TTC549 (cell line): ENCODE data around the gene SPP2.

Experiments
- FAIRE-seq: peaks from 2 replicates; lab custom pipeline; 2012; peaks lifted over from hg19 to GRCh38; lab: Jason Lieb, UNC

SPP2 gene

DNA sequence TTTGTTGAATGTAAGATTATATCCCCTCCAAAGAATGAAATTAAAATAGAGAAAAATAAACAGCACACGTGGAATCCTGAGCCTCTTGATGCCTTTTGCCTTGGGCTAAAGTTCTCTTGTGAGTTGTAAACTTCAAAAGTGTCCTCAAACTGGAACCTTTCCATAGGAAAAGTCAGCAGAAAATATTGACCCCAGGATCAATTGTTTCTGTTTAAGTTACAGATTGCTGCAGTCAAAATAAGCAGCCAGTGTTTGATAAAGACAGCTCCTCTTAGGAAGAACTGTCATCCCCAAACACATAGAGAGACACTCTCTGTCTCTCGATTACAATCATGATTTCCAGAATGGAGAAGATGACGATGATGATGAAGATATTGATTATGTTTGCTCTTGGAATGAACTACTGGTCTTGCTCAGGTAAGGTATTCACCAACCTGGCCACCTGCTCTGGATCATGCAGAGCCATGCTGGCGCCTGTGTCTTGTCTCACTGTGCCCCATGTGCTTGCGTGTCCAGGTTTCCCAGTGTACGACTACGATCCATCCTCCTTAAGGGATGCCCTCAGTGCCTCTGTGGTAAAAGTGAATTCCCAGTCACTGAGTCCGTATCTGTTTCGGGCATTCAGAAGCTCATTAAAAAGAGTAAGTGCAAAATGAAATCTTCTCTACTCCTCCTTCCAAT, at the start of gene SPP2:
TSS of gene SPP2 (plus strand) at position 248 of the 681 bp plus-strand sequence. CDS start at position 333, 85 bp downstream.
- no peak for FAIRE-seq

DNA sequence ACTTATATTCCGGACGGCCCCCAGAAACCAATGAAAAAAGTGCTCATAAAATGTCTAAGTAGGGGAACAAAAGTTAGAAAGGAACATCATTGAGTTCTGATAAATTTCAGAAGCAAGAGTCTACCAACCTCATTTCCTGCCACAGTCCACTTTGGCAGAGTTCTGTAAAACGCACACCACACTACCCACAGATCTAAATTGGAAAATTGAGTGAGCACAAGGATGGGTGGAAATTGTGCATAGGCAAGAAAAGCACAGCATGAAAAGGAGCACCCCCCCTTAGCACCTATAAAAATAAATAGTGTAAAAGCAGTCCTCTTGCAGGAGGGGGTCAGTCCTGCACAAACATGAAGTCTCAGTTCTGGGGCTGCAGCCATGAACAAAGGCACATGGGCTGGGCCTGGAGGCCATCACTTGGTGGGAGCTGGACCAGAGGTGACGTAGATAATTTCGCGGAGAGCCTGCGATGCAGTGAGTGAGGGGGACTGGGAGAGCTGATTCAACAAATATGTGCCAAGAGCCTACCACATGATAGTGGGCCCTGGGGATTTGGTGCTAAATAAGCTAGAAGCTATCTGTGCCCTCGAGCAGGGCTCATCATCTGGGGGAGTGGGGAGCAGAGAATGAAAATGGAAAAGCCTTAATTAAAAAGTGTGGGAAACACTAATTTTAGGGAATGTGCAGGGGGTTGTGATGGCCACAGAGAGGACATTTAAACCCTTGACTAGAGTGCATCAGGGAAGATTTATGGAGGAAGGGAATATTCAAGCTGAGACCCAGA, 48.9 kb upstream of the SPP2 start:
- FAIRE-seq = no peak

DNA sequence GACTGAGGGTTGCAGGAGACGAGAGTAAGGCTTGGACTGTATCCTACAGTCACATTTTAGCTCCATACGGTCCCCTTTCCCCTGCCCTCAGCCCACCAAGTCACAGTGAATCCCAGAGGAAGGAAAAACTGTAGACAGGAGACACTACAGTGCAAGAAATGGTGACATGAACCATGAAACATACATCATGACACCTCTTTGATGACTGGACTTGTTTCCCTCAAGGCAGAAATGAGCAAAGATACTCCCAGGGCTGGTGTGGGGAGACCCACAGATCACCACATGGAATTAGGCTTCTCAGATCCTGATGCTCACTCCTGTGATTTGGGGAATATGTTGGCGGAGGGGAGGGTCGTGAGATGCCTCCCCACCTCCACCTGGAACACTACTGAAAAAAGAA, 48.2 kb upstream of the SPP2 start:
- no peak for FAIRE-seq

DNA sequence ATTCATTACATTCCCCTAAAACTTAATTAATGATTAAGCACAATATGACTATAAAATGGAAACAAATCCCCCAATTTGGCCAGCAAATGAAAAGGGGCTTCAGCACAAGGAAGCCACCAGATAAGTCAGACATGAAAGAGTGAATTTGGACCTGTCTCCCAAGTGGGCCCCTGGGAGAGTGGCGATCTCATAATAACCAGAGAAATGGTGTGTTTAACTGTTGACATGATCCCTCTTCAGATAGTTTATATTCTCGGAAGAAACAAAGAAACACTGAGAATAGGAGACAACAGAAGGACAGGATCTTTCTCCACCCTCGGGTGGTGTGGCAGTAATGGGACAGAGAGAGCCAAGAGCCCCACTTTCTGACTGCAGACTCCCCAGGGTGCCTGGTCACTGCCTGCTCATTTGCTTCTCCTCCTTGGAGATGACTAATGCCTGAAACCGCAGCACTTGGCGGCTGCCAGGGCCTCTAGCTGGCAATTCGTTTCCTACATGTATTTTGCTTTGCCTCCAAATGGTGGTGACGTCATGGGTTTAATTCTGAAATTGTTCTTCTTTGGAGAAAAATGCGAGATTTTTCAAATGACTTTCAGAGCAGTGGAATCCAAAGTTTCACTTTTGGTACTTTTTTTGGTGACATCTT, 46.4 kb upstream of the SPP2 start:
- no peak for FAIRE-seq

- no peak for FAIRE-seq
These were observed 45.4 kb upstream of the SPP2 start for GRCh38 chr2:234005126-234005525.

GRCh38 chr2:234006501-234006900, 44.0 kb upstream of the SPP2 start:
- no peak for FAIRE-seq

DNA sequence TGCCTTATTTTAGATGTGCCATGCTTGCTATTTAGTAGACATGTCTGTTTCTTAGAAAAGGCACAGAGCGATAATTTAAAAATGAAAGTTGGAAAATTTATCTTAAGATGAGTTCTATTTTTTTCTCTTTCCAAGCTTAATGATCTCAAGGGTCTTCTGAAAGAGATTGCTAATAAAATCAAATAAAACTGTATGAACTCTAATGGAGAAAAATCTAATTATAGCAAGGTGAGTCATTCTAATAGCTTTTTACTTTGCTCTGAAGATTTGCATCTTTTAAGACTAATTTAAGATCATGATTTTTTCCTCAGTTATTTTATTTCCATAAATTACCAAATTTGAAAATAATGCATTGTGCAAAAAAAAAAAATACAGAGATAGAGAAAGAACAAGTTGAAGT, 36.1 kb upstream of the SPP2 start:
- no peak for FAIRE-seq

- no peak for FAIRE-seq
These were observed 34.6 kb upstream of the SPP2 start for GRCh38 chr2:234015861-234016260.

DNA sequence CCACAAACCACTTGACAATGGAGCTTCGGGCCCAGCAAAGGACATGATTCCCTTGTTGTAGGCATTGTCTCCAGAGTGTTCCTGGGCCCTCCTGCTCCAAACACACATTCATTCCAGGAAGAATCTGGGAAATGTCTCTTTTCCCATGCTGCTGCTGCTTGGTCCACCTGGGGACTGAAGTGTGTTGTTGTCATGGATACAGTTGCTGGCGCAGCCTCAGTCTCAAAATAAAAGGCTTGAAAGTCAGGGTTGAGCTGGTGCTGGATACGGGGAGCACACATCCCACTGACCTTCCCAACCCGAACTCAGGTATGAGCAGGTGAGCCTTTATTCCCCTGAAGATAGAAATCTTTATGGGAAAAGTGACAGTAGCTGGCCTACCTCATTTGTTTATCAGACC, 30.6 kb upstream of the SPP2 start:
- FAIRE-seq = no peak

DNA sequence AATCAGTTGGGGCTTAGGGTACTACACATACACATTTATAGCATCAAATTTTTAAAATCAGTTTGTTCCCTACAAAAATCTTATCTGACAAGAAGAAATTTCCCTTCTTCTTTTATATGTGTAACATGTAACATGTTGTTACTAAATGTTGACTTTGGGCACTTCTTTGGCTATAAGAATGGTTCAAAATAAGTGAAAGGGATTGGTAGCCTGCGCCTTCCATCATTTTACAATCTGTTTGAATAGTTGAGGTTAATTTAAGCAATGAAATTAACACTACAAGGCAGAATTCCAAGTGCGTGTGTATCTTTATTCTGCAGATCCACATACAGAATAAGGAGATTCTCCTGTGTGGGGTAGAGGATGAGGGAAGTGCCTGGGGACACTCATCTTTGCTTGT, 30.2 kb upstream of the SPP2 start:
- FAIRE-seq = no peak

DNA sequence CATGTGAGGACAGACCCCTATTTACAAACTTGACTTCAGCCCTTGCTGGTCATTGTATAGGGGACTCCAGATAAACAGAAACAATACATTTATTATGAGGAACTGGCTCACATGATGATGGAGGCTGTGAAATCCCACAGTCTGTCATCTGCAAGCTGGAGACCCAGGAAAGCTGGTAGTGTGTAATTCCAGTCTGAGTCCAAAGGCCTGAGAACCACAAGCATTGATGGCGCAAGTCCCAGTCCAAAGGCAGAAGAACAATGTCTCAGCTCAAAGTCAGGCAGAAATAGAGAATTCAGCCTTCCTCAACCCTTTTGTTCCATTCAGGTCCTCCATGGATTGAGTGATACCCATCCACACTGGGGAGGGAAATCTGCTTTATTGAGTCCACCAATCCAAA, 28.1 kb upstream of the SPP2 start:
- FAIRE-seq = no peak

DNA sequence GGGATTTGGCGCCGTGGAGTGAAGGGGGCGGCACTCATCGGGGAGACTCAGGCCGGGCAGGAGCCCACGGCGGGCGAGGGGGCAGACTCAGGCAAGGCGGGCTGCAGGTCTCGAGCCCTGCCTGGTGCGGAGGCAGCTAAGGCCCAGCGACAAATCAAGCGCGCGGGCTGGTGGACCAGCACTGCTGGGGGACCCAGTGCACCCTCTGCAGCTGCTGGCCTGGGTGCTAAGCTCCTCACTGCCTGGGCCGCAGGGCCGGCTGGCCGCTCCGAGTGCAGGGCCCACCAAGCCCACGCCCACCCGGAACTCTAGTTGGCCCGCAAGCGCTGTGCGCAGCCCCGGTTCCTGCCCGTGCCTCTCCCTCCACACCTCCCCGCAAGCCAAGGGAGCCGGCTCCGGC, 26.2 kb upstream of the SPP2 start:
- no peak for FAIRE-seq

GRCh38 chr2:234025466-234025865, 25.0 kb upstream of the SPP2 start:
- no peak for FAIRE-seq

- FAIRE-seq = no peak
These were observed 24.6 kb upstream of the SPP2 start for GRCh38 chr2:234025891-234026401.

- no peak for FAIRE-seq
These were observed 23.7 kb upstream of the SPP2 start for GRCh38 chr2:234026693-234027254.

DNA sequence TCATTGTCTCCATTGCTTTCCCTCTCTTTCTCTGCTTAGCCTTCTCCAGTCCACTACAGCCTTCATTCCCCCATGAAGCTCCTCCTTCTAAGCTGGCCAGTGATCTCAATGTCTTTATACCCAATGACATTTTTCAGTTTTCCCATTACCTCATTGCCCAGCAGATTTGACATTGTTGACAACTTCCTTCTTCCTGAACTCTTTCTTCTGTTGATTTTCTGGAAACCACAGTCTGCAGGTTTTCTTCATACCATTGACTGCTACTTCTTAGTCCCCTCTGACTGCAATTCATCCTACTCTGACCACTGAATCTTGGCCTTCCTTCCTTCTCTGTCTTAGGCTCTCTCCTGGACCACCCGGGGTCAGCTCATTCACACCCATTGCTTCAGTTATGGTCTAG, 22.9 kb upstream of the SPP2 start:
- FAIRE-seq = no peak

DNA sequence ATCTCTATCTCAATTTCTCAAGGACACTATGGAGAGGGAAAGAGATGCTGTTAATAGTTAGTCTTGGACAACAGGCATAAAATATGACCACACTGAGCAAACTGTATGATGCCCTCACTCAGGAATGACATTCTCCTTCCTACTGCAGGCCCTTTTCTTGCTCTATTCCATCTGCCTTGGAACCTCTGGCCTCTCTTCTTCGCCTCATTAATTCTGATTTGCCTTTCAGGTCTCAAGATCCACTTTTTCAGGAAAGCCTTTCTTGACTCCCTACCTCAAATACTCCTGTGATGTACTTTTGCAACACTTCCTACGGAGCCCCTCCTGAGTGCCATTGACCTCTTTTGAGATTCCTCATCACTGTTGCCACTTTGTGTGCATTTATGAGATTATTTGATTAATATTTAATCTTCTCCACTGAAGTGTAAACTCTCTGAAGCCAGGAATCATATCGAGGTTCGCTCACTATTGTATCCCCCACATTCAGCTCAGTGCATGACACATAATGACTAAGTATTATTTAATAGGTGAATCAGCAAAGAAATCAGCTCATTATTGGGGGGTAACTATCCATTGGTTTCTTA, 21.3 kb upstream of the SPP2 start:
- FAIRE-seq = no peak

DNA sequence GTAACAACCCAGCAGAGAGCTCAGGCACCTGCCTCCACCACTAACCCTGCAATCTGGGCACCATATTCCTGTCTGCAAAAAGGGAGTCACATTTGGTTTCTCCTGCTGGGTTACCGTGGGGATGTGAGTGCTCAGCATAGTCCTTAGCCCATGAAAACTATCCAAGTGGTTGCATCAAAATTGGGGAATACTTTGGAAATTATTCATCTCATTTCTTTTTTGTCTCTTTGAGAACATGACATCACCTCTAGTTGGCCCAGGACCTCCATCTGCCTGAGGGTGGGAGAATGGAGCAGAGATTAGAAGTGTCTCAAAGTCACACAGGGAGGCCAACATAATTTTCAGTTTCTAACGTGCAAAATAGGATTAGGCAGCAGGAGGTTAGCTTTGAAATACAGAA, 19.3 kb upstream of the SPP2 start:
- FAIRE-seq = no peak

DNA sequence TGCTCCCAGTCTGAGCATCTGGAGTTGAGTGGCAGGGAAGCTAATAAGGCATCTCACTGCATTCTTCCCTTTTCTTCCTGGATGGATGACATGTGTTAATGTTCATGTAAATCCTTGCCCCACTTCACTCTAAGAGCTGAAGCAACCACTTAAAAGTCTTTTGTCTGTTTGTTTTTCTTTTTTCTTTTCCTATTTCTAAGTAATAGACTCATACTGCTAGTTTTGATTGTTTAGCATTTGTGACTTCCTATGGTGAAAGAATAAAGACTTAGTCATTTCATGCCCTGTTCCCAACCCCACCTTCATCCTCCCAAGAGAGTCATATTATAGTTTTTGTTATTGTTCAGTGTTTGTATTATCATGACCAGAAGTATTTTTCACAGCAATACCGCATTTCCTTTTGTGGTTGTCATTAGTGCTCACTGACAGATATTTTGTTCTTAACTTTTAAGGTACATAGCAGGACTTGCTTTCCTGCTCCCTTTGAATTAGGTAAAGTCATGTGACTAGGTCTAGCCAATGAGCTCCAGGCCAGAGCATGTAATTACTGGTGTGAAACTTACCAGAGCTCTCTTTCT, 18.1 kb upstream of the SPP2 start:
- FAIRE-seq = no peak

DNA sequence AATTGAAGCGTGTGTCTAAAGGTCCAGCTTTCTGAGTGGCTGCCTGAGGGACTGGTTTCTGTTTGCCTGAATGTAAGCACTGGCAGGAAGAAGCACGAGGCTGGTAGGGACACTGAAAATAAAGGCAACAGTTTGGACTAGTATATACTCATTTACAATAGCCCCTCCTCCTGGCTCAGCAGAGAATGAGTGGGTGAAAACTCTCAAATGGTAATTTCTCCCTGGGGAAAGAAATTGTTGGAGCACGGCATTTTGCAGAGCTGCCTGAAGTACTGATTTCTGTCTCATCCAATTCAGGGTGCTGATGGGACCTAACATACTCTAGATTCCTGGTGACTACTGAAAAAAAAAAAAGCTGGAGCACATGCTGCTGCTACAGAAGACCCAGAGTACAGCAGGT, 17.3 kb upstream of the SPP2 start:
- no peak for FAIRE-seq

DNA sequence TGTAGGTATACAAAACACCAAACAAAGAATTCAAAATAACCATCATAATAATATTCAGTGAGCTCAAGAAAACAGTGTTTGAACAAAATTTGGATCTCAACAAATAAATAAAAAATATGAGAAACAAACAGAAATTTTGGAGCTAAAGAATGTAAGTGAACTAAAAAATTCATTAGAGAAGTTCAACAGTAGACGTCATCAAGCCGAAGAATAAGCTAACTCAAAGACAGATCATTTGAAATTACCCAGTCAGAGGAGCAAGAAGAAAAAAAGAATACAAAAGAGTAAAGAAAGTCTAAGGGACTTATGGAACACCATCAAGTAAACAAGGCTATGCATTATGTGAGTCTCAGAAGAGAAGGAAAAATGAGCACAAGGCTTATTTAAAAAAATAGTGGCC, 16.6 kb upstream of the SPP2 start:
- no peak for FAIRE-seq
